Measurements from ENCODE around the gene SLK.

The SLK gene

DNA sequence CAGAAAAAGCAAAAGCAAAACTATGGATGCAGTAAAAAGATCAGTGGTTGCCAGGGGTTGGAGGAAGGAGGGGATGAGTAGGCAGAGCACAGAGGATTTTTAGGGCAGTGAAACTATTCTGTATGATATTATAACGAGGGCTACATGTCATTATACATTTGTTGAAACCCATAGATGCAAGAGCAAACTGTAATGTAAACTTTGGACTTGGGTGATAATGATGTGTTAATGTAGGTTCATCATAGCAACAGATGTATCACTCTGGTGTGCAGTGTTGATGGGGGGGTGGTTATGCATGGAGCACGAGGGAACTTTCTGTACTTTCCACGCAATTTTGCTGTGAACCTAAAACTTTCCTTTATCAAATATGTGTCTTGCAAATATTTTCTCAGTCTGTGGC is 23.2 kb downstream of the SLK start:
- no peak for DNase-seq (ENCODE audit: low read depth in 2 of 2)

DNA sequence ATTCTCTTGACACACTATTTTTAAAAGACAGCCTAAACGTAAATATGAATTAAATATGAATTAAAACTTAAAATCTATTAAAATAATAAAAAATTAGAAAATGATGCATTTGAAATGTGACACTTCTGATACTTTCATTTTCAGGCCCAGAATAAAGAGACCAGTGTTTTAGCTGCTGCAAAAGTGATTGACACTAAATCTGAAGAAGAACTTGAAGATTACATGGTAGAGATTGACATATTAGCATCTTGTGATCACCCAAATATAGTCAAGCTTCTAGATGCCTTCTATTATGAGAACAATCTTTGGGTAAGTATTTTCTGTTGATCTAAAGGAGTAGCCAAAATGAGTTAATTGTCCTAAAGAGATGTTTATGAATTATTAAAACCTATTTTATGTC is 23.6 kb downstream of the SLK start:
- DNase-seq (ENCODE audit: low read depth in 2 of 2): no peak

DNA sequence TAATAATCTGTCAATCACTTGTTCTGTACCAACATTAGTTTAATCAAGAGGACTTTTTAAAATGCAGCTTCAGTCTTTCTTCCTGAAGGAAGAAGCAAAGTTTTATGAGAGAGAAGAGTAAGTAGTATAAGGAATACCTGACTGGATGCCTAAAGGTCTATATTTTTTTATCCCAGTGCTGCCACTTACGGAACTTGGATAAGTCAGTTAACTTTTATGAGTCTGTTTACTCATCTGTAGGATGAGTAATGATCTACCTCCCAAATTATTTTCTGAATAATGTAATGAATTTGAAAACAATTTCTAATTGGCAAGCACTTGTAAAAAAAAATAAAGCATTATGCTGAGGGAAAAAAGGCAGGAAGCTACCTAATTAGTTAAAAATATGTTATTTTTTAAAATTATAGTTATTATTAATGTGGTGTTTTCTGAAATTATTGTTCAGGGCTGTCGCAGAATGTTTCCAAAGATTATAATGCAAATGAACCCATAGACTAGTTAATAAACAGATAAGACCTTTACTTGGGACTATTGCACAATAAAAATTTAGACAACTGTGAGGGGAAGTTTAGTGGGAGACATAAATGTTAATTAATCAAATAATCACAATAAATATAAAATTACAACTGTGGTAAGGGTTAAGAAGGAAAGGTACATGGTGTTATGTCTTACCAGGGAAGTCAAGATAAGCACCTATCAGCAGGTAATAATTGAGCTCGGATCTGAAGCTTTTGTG is 24.6 kb downstream of the SLK start:
- no peak for DNase-seq (ENCODE audit: low read depth in 2 of 2)

DNA sequence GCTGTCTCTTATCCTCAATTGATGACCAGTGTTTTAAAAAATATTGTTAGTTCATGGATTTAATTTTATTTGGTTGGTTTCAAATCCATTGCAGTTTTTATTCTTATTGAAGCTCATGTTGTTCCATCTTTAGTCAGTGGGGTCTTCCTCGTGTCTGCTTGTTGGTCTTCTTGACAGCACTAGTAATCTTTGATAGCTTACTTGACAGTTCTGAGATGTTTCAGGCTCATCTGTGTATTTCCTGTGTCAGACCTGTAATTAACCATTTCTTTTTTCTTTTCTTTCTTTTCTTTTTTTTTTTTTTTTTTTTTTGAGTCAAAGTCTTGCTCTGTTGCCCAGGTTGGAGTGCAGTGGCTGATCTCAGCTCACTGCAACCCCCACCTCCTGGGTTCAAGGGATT is 28.2 kb downstream of the SLK start:
- DNase-seq (ENCODE audit: low read depth in 2 of 2): no peak

DNA sequence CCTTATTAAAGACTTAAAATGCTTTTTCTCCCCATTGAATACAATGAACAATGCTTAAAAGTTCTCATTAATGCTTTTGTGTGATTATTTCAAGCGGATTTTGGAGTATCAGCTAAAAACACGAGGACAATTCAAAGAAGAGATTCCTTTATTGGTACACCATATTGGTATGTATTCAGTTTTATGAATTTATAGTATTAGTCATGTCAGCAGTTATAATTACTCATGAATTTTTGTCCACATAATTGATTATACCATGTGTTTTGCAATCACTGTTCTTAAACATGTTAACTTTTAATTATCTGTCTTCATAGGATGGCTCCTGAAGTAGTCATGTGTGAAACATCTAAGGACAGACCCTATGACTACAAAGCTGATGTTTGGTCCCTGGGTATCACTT is 31.9 kb downstream of the SLK start:
- DNase-seq (ENCODE audit: low read depth in 2 of 2): no peak

DNA sequence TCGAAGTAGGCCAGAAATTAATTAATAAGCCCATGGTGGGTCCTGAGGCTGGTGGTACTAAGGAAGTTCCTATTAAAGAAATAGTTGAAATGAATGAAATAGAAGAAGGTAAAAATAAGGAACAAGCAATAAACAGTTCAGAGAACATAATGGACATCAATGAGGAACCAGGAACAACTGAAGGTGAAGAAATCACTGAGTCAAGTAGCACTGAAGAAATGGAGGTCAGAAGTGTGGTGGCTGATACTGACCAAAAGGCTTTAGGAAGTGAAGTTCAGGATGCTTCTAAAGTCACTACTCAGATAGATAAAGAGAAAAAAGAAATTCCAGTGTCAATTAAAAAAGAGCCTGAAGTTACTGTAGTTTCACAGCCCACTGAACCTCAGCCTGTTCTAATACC is 36.0 kb downstream of the SLK start:
- no peak for DNase-seq (ENCODE audit: low read depth in 2 of 2)

DNA sequence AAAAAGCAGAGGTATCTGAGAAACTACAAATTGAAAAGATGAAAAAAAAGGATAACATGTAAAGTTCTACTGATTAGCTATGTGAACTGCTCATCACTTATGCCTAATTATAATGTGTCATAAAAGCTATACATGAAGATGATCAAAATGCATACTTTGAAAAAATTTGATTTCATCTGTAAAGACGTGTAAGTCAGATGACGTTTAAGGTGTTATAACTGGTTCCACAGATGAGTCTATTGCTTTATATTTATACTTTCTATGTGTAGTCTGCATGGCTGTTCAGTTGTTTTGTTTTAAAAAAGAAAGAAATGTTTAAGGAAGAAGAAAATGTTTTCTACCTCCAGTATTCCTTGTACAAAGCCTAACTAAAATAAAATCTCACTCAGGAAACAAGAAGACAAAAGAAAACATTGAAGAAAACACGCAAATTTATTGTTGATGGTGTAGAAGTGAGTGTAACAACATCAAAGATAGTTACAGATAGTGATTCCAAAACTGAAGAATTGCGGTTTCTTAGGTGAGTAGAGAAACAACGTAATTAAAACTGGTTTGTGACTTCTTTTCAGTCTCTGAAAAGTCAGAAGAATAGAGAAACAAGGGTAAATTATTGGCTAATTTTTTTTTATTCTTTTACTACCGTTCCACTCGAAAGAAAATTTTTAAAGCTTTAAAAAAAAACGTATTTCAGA is 38.4 kb downstream of the SLK start:
- no peak for DNase-seq (ENCODE audit: low read depth in 2 of 2)

DNA sequence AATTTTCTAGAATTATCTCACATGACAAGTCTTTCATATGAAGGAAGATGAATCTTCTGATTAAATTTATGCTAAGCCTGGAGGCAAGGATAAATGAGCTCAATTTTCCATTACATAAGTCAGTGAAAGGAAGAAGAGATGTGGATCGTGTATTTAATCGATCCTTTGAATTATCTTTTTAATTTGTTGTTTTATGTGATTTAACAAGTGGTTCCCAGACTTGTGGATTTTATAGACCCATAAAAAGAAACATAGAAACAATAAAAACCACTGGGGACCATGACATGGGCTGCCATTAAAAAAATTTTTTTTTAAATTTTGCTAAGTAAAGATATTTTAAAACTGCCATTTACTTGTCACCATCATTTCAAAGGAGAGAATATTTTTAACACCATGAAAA is 45.0 kb downstream of the SLK start:
- DNase-seq (ENCODE audit: low read depth in 2 of 2): no peak

DNA sequence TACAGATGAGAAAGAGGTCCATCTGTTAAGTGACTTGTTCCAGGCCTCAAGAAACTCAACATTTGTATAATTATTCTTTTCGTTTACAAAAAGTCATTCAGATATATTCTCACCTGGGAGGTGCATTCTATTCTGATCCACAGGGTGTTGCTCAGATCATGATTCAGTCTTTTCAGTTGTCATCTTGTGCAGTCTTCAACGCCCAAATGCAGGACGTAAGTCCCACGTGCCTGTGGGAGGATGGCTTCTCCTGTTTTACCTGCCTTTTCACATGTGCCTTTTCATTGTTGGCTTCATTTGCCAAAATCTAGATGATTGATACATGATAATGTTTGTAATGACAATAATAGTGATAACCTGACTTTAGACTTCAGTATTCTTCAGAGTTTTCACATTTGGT is 46.5 kb downstream of the SLK start:
- DNase-seq (ENCODE audit: low read depth in 2 of 2): no peak

DNA sequence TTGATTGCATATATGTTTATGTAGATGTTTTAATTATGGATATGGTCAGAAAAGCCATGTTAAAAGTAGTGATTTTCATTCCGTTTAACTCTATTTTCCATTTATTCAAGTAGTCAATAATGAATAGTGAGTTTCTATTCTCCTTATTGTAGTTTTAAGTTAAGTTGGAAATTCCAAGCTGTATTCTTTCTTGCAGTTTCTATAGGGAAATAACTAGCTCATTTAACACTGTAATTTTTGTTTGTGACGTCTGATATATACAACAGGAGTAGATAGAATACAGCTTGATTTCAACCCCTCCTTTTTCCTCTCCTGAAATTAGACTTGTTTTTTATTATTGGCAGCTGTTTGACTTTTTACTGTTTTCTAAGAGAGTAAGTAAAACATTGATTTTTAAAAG is 47.2 kb downstream of the SLK start:
- DNase-seq (ENCODE audit: low read depth in 2 of 2): no peak

DNA sequence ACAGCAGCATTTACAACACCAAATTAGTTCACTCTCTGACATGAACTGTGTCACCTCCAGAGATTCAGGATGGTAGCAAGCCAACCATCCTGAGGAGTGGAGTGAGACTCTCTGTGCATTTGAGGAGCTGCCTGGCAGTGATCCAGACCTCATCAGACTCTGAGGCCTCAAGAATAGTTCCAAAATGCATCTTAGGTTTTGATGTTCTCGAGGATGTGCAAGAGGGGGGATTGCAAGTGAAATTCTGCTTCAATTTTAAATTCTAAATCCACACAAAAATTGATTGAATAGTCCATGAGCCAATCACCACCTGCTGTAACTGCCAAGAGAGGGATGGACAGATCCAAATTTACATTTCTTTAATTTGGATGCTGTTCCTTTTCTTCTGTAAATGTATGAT is 49.7 kb downstream of the SLK start:
- no peak for DNase-seq (ENCODE audit: low read depth in 2 of 2)

DNA sequence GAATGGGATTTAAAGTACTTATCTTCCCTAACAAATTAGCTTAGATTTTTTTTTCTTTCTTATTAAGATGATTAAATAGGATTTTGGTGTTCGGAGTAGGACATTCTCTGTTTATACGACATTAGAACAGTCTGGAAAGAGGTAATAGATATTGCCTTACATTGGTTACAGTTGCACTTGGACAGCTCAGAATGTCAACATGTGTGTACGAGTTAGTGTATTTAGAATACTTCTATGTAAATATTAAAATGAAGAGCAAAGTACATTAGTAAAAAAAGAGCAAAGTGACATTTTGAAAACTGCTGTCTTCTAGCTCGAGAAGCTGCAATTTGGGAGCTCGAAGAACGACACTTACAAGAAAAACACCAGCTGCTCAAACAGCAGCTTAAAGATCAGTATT is 51.5 kb downstream of the SLK start:
- no peak for DNase-seq (ENCODE audit: low read depth in 2 of 2)

DNA sequence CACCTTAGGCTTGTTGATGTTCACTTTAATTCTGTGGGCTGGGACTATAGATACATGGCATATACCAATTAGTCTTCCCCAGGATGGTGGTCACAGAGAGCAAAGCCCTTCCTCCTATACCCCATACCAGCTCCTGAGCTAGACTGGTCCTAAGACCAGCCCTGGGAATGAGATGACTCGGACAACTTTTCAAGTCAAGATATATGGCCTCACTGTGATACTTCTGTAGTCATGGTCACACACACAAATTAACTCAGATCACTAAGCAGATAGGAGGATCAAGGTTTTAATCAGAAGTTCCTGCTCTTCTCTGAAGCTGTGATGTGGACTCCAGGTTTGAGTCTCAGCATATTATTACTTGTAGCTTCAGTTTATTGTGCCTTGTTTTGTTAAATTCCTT is 53.1 kb downstream of the SLK start:
- no peak for DNase-seq (ENCODE audit: low read depth in 2 of 2)

DNA sequence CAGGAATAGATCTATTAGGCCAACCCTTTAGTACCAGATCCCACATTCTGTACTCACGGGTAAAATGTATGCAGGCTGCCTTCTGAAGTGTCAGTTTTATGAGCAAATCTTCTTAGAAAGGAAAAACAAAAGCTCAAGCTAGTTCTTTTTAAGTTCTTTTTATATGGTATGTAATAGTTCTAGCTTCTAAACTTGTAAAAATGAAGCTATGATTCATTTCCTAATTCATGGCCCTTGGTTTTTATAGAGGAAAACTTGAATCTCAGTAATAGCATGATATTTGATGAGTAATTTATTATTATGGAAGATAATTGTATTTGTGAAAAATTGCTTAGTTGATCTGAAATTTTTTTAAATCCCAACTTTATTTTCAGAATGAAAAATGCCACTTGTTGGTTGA is 54.3 kb downstream of the SLK start:
- DNase-seq (ENCODE audit: low read depth in 2 of 2): no peak

DNA sequence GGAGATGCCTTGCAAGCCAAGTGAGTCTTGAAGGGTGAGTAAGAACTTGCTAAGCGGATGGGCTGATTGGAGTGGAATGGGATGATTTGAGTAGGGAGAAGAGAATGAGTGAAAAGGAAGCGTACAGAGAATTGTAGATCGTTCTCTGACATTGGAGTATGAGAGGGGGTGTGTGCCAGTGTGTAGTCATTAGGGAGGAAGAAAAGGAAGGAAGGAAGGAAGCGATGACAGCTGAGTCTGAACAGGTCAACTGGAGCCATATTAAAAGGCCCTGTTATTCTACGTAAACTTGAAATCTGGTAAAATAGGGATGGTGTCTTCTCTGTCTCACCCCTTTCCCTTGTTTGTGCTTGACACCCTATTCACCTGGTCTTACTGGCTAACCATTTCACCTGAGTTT is 55.1 kb downstream of the SLK start:
- no peak for DNase-seq (ENCODE audit: low read depth in 2 of 2)

DNA sequence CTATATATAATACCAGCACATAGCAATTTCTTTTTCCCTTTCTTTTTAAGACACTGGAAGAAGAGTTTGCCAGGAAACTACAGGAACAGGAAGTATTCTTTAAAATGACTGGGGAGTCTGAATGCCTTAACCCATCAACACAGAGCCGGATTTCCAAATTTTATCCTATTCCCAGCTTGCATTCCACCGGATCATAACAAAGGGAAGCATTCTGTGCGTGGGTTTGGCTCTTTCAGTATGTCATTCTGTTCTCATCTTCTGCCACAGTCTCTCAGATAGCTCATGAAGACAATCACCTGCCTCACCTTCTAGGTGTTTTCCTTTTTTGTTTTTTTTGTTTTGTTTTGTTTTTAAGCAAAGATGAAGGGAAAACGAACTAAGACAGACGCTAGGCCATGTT is 58.6 kb downstream of the SLK start:
- DNase-seq (ENCODE audit: low read depth in 2 of 2): no peak

DNA sequence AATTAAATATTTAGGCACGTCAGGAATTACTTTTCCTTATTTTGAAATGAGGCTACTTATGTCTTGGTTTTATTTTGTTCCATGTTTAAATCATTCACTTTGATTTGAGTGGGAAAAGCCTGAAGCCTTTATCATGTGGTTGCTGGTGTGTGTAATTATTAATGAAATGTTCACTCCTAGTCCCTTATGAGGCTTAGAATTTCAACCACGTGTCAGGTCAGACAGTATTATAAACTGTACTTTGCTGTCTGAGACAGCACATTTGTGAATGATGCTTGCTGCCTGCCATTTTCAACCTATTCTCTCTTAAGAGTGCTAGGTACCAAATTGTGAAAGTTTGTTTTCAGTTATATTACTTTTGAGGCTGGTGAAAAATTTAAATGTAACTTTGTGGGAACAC is 59.8 kb downstream of the SLK start:
- no peak for DNase-seq (ENCODE audit: low read depth in 2 of 2)

DNA sequence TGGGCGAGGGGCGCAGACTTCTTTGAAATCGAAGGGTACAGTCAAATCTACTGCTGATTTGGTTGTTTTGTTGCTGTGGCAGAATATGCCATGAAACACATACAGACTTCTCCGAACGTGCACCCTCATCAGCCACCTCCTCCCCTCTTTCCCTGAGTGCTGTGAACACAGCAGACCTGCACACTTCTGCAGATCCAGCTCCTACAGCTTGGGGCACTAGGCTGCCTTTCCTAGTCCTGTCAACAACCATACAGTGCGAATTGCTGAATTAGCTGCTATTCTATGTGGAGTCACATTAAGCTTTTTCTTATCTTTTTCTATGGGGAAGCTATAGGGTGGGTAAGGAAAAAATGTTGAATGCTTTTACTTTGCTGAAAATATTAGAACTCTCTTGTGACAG is 61.2 kb downstream of the SLK start:
- peak in 1 of 2 donors; percentile 8 for DNase-seq (ENCODE audit: low read depth in 2 of 2)

DNA sequence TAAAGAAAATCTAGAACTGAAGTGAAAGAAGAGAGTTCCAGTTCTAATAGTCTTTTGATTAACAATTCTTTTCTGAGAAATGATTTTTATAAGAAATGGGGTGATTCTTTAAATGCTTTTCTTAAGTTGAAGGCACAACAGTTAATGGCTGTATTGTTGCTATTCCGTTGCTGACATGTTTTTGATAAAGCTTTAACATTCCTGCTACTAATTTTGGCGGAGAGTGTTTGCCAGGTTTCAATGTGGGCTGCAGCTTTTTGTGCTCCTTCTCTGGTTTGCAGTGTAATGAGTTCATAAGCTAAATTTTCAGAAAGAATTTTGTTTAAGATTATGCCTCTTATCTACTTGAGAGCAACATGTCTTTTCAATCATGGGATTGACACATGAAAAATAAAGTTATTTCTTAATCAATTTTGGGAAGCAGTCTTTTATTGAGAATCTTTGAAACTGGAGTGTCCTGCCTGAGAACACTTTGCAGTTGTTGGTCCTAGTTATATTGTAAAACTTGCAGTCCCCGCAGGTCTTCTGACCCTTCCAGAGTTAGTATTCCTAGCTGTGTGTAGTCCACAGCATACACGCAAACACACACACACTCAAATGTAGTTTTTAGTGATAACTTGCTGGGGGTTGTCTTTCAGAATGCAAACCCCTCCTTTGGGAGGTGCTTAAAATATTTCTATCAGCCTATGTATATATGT is 62.0 kb downstream of the SLK start:
- no peak for DNase-seq (ENCODE audit: low read depth in 2 of 2)

DNA sequence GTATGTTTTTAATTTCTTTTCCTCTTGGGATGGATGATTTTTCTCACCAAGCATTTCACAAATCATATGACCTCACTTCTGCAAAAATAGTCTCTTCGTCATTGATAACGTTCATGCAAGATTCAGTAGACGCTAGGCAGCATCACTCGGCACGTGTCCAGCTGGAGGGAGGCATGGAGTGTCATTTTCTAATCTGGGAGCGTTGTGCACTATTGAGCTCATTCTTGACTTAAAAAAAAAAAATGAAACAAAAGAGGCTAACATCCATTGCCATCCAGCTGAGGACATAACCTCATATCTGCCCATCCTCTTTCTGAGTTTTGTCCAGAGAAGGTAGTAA is 62.6 kb downstream of the SLK start:
- no peak for DNase-seq (ENCODE audit: low read depth in 2 of 2)

DNA sequence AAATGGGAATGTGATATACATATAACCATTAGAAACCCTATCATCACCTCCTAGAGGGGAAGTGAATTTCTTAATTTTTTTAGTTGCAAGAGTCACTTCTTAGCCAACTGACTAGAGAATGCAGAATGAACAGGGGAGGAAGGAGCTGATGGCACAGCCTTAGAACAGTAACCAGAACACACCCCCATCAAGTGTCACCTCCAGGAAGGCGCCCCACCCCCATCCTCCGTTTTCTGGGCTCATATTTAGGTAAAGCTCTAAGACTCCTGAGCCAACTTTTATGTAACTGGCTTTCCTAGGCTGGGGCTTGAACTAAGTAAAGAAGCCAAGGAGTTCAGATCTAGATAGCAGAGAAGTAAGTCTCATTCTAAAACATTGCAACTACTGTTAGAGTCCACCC is 64.7 kb downstream of the SLK start:
- no peak for DNase-seq (ENCODE audit: low read depth in 2 of 2)

DNA sequence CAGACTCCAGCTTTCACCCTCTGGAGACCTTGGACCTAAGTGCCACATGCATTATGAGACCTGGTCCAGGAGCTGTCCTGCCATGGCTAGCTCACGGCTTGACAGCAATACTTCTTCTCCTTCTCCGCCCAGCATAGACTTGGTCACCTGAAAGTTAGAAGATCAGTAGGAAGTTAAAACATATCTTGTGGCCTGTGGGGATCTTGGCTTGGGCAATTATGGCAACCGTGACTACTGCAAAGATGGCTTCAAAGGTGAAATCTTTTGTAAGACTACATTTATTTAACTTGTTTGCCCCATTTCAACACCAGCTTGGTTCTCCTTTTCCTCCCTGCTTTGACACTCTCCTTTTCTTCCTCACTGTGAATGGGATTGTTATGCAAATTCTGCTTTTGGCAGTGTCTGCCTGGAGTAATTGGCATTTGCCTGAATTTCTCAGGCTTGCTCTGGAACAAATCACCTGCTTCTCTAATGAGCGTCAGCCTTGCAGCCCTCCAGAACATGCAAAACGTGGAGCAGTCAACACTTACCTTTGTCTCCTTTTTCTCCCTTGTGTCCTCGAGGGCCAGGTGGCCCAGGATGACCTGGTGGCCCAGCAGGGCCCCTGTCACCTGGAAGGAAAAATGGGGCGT is 65.3 kb downstream of the SLK start:
- no peak for DNase-seq (ENCODE audit: low read depth in 2 of 2)

DNA sequence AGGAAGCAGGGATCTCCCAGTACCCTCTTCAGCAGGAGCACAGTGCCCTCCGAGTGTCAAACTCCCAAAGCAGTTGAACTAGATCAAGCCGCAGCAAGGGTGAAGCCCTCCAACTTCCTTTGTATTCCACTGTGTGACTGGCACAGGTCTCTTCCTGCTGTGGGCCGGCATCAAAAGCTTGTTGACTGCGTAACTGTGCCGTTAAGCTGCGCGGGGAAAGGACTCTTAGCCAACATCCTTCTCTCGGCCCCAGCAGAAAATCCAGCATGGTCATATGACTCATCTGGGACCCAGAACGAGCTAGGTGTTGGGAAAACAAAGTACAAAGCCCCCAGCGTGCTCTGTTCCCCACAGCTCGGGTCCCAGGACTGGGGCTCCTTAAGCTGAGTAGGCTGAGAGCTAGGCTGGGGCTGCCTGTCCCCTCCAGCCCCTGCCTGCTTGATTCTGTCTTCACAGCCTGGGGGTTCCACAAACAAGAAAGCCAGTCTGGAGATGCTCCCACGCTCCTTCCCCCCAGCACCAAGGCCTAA is 66.5 kb downstream of the SLK start:
- DNase-seq (ENCODE audit: low read depth in 2 of 2): no peak
